WTC11 (cell line): ENCODE data around the gene PTPN4. TPM values are rescaled to one million over a fixed set of nuclear protein-coding genes. Genes with fewer than 3 reads are reported as not detected.

Experiments
- ATAC-seq: fragments of 200-7000 bp; cut with Tn5 transposase; 2 replicates; pipeline ENCODE4 v1.10.0; 2021; ENCODE audit warnings: mild to moderate bottlenecking, moderate library complexity
- CTCF ChIA-PET: fragments of 300-600 bp; sonication (Branson Sonifier 250); formaldehyde crosslinking; loops from one replicate; lab custom pipeline; 2021; ENCODE audit warnings: antibody characterized with exemption; lab: Charles Lee
- POLR2A ChIA-PET: fragments of 350-600 bp; sonication (Branson Sonifier 250); formaldehyde crosslinking; loops from one replicate; lab custom pipeline; 2021; ENCODE audit warnings: antibody characterized with exemption; lab: Charles Lee
- DNase-seq: peaks from one replicate; pipeline ENCODE4 v3.0.0; 2021; ENCODE audit warnings: low spot score
- H3K27ac Mint-ChIP-seq: 2 replicates; pipeline ENCODE4 v1.8.0; 2021; ENCODE audit warnings: mixed read lengths
- H3K27me3 Mint-ChIP-seq: 2 replicates; pipeline ENCODE4 v1.8.0; 2021; ENCODE audit warnings: low read depth, mild to moderate bottlenecking, moderate library complexity, mixed read lengths
- H3K36me3 Mint-ChIP-seq: 2 replicates; pipeline ENCODE4 v1.8.0; 2021; ENCODE audit warnings: mixed read lengths
- H3K4me1 Mint-ChIP-seq: 2 replicates; pipeline ENCODE4 v1.8.0; 2022; ENCODE audit warnings: mixed read lengths
- H3K4me3 Mint-ChIP-seq: 2 replicates; pipeline ENCODE4 v1.8.0; 2021; ENCODE audit warnings: mild to moderate bottlenecking, moderate library complexity, mixed read lengths
- H3K9me3 Mint-ChIP-seq: 2 replicates; pipeline ENCODE4 v1.8.0; 2021; ENCODE audit warnings: mixed read lengths
- ARID4B ChIP-seq: sonication (generic); formaldehyde crosslinking; IDR thresholded peaks from 2 replicates; pipeline ENCODE4 v1.8.0; 2023; ENCODE audit warnings: missing genetic modification reagents, mild to moderate bottlenecking, borderline replicate concordance
- ATF1 ChIP-seq: sonication (generic); formaldehyde crosslinking; IDR thresholded peaks from 2 replicates; pipeline ENCODE4 v1.8.1; 2023; ENCODE audit warnings: mild to moderate bottlenecking, moderate library complexity, missing genetic modification reagents
- CREM ChIP-seq: sonication (generic); formaldehyde crosslinking; IDR thresholded peaks from 2 replicates; pipeline ENCODE4 v1.8.1; 2022; ENCODE audit warnings: mild to moderate bottlenecking, missing genetic modification reagents, moderate library complexity
- ERG ChIP-seq: fragments of 250-450 bp; sonication (Bioruptor Pico); IDR thresholded peaks from 2 replicates; pipeline ENCODE4 v1.8.0; 2021; ENCODE audit warnings: mild to moderate bottlenecking
- IRF1 ChIP-seq: sonication (generic); formaldehyde crosslinking; IDR thresholded peaks from 2 replicates; pipeline ENCODE4 v1.8.0; 2023; ENCODE audit warnings: missing genetic modification reagents
- MYBL2 ChIP-seq: sonication (generic); formaldehyde crosslinking; IDR thresholded peaks from 2 replicates; pipeline ENCODE4 v1.8.1; 2023; ENCODE audit warnings: mild to moderate bottlenecking, moderate library complexity, missing genetic modification reagents
- SMAD3 ChIP-seq: sonication (generic); formaldehyde crosslinking; IDR thresholded peaks from 2 replicates; pipeline ENCODE4 v1.8.0; 2022; ENCODE audit warnings: missing genetic modification reagents, mild to moderate bottlenecking, borderline replicate concordance
- SMAD4 ChIP-seq: sonication (generic); formaldehyde crosslinking; IDR thresholded peaks from 2 replicates; pipeline ENCODE4 v1.8.0; 2022; ENCODE audit warnings: mild to moderate bottlenecking, missing genetic modification reagents
- SOX15 ChIP-seq: fragments of 250-450 bp; sonication (Bioruptor Pico); IDR thresholded peaks from 2 replicates; pipeline ENCODE4 v1.9.0; 2021; ENCODE audit warnings: mild to moderate bottlenecking
- TP53 ChIP-seq: sonication (generic); formaldehyde crosslinking; IDR thresholded peaks from 2 replicates; pipeline ENCODE4 v1.8.1; 2023; ENCODE audit warnings: mild to moderate bottlenecking, missing genetic modification reagents
- ZBTB21 ChIP-seq: sonication (generic); formaldehyde crosslinking; IDR thresholded peaks from 2 replicates; pipeline ENCODE4 v1.8.1; 2023; ENCODE audit warnings: mild to moderate bottlenecking, missing genetic modification reagents, borderline replicate concordance
- ZNF416 ChIP-seq: fragments of 250-450 bp; sonication (Bioruptor Pico); IDR thresholded peaks from 2 replicates; pipeline ENCODE4 v1.9.0; 2021; ENCODE audit warnings: mild to moderate bottlenecking, inconsistent platforms
- ZNF671 ChIP-seq: fragments of 250-450 bp; sonication (Bioruptor Pico); IDR thresholded peaks from 2 replicates; pipeline ENCODE4 v1.8.0; 2021; ENCODE audit warnings: mild to moderate bottlenecking
- total RNA-seq: library from RNA; stranded (reverse); gene quantifications from 3 replicates; pipeline ENCODE4 v1.2.3, GENCODE V29; 2021
- TF ChIP-seq, protein P1 (sequence below): sonication (generic); formaldehyde crosslinking; IDR thresholded peaks from 2 replicates; pipeline ENCODE4 v1.8.1; 2023; ENCODE audit warnings: mild to moderate bottlenecking, missing genetic modification reagents, borderline replicate concordance
- TF ChIP-seq, protein P2 (sequence below): fragments of 200-600 bp; IDR thresholded peaks from 2 replicates; pipeline ENCODE4 v1.8.0; 2022; ENCODE audit warnings: antibody characterized with exemption
- TF ChIP-seq, protein P3 (sequence below): sonication (generic); formaldehyde crosslinking; IDR thresholded peaks from 2 replicates; pipeline ENCODE4 v1.8.1; 2022; ENCODE audit warnings: low read depth, missing genetic modification reagents, borderline replicate concordance
- TF ChIP-seq, protein P4 (sequence below): fragments of 250-450 bp; sonication (Bioruptor Pico); IDR thresholded peaks from 2 replicates; pipeline ENCODE4 v1.9.0; 2021; ENCODE audit warnings: mild to moderate bottlenecking
- TF ChIP-seq, protein P5 (sequence below): sonication (generic); formaldehyde crosslinking; IDR thresholded peaks from 2 replicates; pipeline ENCODE4 v1.8.1; 2023; ENCODE audit warnings: mild to moderate bottlenecking, missing genetic modification reagents, moderate library complexity

Gene PTPN4
- total RNA-seq, 1 experiment from 2014 or later, result 85.8 TPM

- POLR2A ChIA-PET, result no interaction called here
- DNase-seq, result no peak
- H3K4me1 Mint-ChIP-seq, result peaks cover 20% of the 10 kb centered on the region
- H3K4me3 Mint-ChIP-seq, result no peak overlapping the region
- H3K27me3 Mint-ChIP-seq, result no peaks in the 10 kb centered on the region
- ATAC-seq, result no peak
- H3K36me3 Mint-ChIP-seq, result no peaks in the 10 kb centered on the region
- TF ChIP-seq MYBL2 (CRISPR knock-in tag), result no peak
- no peak for TF ChIP-seq ERG
- no peak for TF ChIP-seq SMAD4
- TF ChIP-seq, protein P1, sequence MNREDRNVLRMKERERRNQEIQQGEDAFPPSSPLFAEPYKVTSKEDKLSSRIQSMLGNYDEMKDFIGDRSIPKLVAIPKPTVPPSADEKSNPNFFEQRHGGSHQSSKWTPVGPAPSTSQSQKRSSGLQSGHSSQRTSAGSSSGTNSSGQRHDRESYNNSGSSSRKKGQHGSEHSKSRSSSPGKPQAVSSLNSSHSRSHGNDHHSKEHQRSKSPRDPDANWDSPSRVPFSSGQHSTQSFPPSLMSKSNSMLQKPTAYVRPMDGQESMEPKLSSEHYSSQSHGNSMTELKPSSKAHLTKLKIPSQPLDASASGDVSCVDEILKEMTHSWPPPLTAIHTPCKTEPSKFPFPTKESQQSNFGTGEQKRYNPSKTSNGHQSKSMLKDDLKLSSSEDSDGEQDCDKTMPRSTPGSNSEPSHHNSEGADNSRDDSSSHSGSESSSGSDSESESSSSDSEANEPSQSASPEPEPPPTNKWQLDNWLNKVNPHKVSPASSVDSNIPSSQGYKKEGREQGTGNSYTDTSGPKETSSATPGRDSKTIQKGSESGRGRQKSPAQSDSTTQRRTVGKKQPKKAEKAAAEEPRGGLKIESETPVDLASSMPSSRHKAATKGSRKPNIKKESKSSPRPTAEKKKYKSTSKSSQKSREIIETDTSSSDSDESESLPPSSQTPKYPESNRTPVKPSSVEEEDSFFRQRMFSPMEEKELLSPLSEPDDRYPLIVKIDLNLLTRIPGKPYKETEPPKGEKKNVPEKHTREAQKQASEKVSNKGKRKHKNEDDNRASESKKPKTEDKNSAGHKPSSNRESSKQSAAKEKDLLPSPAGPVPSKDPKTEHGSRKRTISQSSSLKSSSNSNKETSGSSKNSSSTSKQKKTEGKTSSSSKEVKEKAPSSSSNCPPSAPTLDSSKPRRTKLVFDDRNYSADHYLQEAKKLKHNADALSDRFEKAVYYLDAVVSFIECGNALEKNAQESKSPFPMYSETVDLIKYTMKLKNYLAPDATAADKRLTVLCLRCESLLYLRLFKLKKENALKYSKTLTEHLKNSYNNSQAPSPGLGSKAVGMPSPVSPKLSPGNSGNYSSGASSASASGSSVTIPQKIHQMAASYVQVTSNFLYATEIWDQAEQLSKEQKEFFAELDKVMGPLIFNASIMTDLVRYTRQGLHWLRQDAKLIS, result no peak
- TF ChIP-seq, protein P2, sequence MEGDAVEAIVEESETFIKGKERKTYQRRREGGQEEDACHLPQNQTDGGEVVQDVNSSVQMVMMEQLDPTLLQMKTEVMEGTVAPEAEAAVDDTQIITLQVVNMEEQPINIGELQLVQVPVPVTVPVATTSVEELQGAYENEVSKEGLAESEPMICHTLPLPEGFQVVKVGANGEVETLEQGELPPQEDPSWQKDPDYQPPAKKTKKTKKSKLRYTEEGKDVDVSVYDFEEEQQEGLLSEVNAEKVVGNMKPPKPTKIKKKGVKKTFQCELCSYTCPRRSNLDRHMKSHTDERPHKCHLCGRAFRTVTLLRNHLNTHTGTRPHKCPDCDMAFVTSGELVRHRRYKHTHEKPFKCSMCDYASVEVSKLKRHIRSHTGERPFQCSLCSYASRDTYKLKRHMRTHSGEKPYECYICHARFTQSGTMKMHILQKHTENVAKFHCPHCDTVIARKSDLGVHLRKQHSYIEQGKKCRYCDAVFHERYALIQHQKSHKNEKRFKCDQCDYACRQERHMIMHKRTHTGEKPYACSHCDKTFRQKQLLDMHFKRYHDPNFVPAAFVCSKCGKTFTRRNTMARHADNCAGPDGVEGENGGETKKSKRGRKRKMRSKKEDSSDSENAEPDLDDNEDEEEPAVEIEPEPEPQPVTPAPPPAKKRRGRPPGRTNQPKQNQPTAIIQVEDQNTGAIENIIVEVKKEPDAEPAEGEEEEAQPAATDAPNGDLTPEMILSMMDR, result no peak
- TF ChIP-seq, protein P3, sequence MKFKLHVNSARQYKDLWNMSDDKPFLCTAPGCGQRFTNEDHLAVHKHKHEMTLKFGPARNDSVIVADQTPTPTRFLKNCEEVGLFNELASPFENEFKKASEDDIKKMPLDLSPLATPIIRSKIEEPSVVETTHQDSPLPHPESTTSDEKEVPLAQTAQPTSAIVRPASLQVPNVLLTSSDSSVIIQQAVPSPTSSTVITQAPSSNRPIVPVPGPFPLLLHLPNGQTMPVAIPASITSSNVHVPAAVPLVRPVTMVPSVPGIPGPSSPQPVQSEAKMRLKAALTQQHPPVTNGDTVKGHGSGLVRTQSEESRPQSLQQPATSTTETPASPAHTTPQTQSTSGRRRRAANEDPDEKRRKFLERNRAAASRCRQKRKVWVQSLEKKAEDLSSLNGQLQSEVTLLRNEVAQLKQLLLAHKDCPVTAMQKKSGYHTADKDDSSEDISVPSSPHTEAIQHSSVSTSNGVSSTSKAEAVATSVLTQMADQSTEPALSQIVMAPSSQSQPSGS (CRISPR knock-in tag), result no peak
- TF ChIP-seq, protein P4, sequence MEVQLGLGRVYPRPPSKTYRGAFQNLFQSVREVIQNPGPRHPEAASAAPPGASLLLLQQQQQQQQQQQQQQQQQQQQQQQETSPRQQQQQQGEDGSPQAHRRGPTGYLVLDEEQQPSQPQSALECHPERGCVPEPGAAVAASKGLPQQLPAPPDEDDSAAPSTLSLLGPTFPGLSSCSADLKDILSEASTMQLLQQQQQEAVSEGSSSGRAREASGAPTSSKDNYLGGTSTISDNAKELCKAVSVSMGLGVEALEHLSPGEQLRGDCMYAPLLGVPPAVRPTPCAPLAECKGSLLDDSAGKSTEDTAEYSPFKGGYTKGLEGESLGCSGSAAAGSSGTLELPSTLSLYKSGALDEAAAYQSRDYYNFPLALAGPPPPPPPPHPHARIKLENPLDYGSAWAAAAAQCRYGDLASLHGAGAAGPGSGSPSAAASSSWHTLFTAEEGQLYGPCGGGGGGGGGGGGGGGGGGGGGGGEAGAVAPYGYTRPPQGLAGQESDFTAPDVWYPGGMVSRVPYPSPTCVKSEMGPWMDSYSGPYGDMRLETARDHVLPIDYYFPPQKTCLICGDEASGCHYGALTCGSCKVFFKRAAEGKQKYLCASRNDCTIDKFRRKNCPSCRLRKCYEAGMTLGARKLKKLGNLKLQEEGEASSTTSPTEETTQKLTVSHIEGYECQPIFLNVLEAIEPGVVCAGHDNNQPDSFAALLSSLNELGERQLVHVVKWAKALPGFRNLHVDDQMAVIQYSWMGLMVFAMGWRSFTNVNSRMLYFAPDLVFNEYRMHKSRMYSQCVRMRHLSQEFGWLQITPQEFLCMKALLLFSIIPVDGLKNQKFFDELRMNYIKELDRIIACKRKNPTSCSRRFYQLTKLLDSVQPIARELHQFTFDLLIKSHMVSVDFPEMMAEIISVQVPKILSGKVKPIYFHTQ, result no peak
- TF ChIP-seq ZNF671 (CRISPR knock-in tag), result no peak
- no peak for TF ChIP-seq SOX15 (CRISPR knock-in tag)
- no peak for TF ChIP-seq ARID4B (CRISPR knock-in tag)
- no peak for TF ChIP-seq ATF1 (CRISPR knock-in tag)
- no peak for TF ChIP-seq ZNF416 (CRISPR knock-in tag)
- no peak for TF ChIP-seq IRF1
- TF ChIP-seq, protein P5, sequence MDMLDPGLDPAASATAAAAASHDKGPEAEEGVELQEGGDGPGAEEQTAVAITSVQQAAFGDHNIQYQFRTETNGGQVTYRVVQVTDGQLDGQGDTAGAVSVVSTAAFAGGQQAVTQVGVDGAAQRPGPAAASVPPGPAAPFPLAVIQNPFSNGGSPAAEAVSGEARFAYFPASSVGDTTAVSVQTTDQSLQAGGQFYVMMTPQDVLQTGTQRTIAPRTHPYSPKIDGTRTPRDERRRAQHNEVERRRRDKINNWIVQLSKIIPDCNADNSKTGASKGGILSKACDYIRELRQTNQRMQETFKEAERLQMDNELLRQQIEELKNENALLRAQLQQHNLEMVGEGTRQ (CRISPR knock-in tag), result no peak
- no peak for TF ChIP-seq TP53 (CRISPR knock-in tag)
- no peak for TF ChIP-seq CREM (CRISPR knock-in tag)
- TF ChIP-seq SMAD3 (CRISPR knock-in tag), result no peak
- no peak for TF ChIP-seq ZBTB21 (CRISPR knock-in tag)
- TF ChIP-seq, all 79 proteins: peak for 0
- Mint-ChIP-seq H3K9me3 (no peaks in the 10 kb centered on the region), H3K27ac (no peak overlapping the region)
- CTCF ChIA-PET, result interaction anchor here (0.6 kb wide), 1 partner anchor 30 kb away, joined by 3 read pairs; no protein-coding TSS in a partner anchor
Measured at GRCh38 chr2:119732601-119733164, 27.0 kb upstream of the PTPN4 start.
